SK-N-SH (cell line): Measurements from ENCODE around the gene ARAP3.

Source experiments
- CTCF ChIP-seq: fragments of 200-600 bp; sonication (generic); IDR thresholded peaks from 2 replicates; pipeline ENCODE4 v1.6.1; 2017; ENCODE audit warnings: antibody characterized with exemption, mild to moderate bottlenecking, moderate library complexity
- EP300 ChIP-seq, 2 experiments: IDR thresholded peaks; 2 replicates each; pipeline versions ENCODE4 v1.4.0 to v1.6.1; 2012; ENCODE audit warnings: borderline replicate concordance in 1 of 2, low read depth in 1 of 2, low read length in 1 of 2
- EZH2phosphoT487 ChIP-seq: fragments of 200-600 bp; sonication (generic); IDR thresholded peaks from 2 replicates; pipeline ENCODE4 v1.6.1; 2017; ENCODE audit warnings: low read depth, mixed run types, mild to moderate bottlenecking, antibody characterized with exemption, moderate library complexity, borderline replicate concordance
- GABPA ChIP-seq: IDR thresholded peaks from 2 replicates; pipeline ENCODE4 v1.4.0; 2012; ENCODE audit warnings: low read depth, mild to moderate bottlenecking
- MAX ChIP-seq: IDR thresholded peaks from 2 replicates; pipeline ENCODE4 v1.4.0; 2012; ENCODE audit warnings: low read depth
- MXI1 ChIP-seq: IDR thresholded peaks from 2 replicates; pipeline ENCODE4 v1.6.1; 2012; ENCODE audit warnings: mild to moderate bottlenecking, low read depth, low read length, improper control_type of control experiment
- POLR2AphosphoS5 ChIP-seq: IDR thresholded peaks from 2 replicates; pipeline ENCODE4 v1.6.1; 2012; ENCODE audit warnings: low read depth, low read length
- RAD21 ChIP-seq: IDR thresholded peaks from 2 replicates; pipeline ENCODE4 v1.6.1; 2012; ENCODE audit warnings: mild to moderate bottlenecking, low read length
- RFX5 ChIP-seq: IDR thresholded peaks from 2 replicates; pipeline ENCODE4 v1.6.1; 2012; ENCODE audit warnings: mild to moderate bottlenecking, improper control_type of control experiment, low read length
- YY1 ChIP-seq: IDR thresholded peaks from 2 replicates; pipeline ENCODE4 v1.4.0; 2012; ENCODE audit warnings: low read depth, mild to moderate bottlenecking

GRCh38 chr5:141646026-141646425, 36.0 kb downstream of the ARAP3 start:
- TF ChIP-seq CTCF (no peak), EP300 (IDR thresholded peaks at IDR 0.05; ENCODE audit: borderline replicate concordance in 1 of 2, low read depth in 1 of 2, low read length in 1 of 2) (no peak), GABPA (no peak), MAX (no peak), POLR2AphosphoS5 (no peak), RAD21 (no peak), YY1 (no peak), EZH2phosphoT487 (no peak), RFX5 (no peak), MXI1 (no peak)
